Esophagus squamous epithelium (tissue), 4 donors: ENCODE results near the gene ARPIN.

Source experiments
- POLR2A ChIP-seq, 4 donors: fragments of 450-650 bp; IDR thresholded peaks; one replicate each; pipeline ENCODE4 v1.6.1; 2017; ENCODE audit warnings: antibody characterized with exemption in 4 of 4, mild to moderate bottlenecking in 4 of 4, moderate library complexity in 3 of 4
- TF ChIP-seq, protein P1 (sequence below), 6 experiments: fragments of 450-650 bp in 4 of 6; fragments of 200-600 bp in 2 of 6; sonication (generic) in 2 of 6; IDR thresholded peaks; one replicate each; pipeline ENCODE4 v1.5.1; 2016 to 2019; ENCODE audit warnings: antibody characterized with exemption in 6 of 6, mild to moderate bottlenecking in 4 of 6, moderate library complexity in 4 of 6

DNA sequence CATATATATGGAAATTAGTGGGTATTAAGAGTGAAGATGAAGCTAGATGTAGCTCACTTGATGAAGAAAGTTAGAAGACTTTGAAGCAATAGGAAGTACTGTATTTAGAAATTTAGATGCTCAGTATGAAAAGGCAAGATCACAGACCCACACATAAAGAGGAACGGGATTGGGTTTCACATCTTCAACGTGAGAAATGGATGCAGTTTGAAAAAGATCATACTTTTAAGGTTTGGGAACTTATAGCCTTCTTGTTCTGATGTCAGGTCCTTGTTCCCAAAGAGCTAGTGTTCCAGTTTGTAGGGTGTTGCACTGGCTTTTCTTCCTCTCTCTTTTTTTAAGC is 35.7 kb downstream of the ARPIN start:
- TF ChIP-seq, protein P1, sequence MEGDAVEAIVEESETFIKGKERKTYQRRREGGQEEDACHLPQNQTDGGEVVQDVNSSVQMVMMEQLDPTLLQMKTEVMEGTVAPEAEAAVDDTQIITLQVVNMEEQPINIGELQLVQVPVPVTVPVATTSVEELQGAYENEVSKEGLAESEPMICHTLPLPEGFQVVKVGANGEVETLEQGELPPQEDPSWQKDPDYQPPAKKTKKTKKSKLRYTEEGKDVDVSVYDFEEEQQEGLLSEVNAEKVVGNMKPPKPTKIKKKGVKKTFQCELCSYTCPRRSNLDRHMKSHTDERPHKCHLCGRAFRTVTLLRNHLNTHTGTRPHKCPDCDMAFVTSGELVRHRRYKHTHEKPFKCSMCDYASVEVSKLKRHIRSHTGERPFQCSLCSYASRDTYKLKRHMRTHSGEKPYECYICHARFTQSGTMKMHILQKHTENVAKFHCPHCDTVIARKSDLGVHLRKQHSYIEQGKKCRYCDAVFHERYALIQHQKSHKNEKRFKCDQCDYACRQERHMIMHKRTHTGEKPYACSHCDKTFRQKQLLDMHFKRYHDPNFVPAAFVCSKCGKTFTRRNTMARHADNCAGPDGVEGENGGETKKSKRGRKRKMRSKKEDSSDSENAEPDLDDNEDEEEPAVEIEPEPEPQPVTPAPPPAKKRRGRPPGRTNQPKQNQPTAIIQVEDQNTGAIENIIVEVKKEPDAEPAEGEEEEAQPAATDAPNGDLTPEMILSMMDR (IDR thresholded peaks at IDR 0.05): no peak
- no peak for TF ChIP-seq POLR2A (IDR thresholded peaks at IDR 0.05)
